Erythroblast (primary cell): ENCODE data around the gene GRIK2.
"Not testable (repeated sequence)": the region's sequence is repeated elsewhere in the genome, so short reads cannot be mapped to it uniquely, and the experiment has no call there.

ENCODE experiments used
- DNase-seq, 2 experiments: peaks; one replicate each; lab custom pipeline; 2025; lab: John Stamatoyannopoulos, UW
- GATA1 ChIP-seq: IDR thresholded peaks from 2 replicates; pipeline ENCODE4 v1.6.1; 2011; ENCODE audit warnings: low read depth, mild to moderate bottlenecking, control low read depth, low read length, moderate library complexity
- POLR2A ChIP-seq: IDR thresholded peaks from 2 replicates; pipeline ENCODE4 v1.6.1; 2011; ENCODE audit warnings: mild to moderate bottlenecking, low read length

Gene GRIK2

GRCh38 chr6:102075539-102075938 is 682.0 kb downstream of the GRIK2 start:
- DNase-seq = no peak
- TF ChIP-seq GATA1 (no peak), POLR2A (no peak)

- no peak for DNase-seq
- TF ChIP-seq POLR2A (no peak), GATA1 (no peak)
Measured at GRCh38 chr6:102085257-102085656, 691.7 kb downstream of the GRIK2 start.

GRCh38 chr6:102088160-102088559 is 694.7 kb downstream of the GRIK2 start:
- DNase-seq = not testable (repeated sequence)

- peak in 1 of 2 experiments; percentile 15 for DNase-seq
- no peak for TF ChIP-seq POLR2A
- no peak for TF ChIP-seq GATA1
Measured at GRCh38 chr6:102114402-102114801, 720.9 kb downstream of the GRIK2 start.

- no peak for DNase-seq
- TF ChIP-seq POLR2A (no peak), GATA1 (no peak)
Measured at GRCh38 chr6:102115911-102116310, 722.4 kb downstream of the GRIK2 start.

- no peak for DNase-seq
- TF ChIP-seq GATA1 (no peak), POLR2A (no peak)
Measured at GRCh38 chr6:102118034-102118433, 724.5 kb downstream of the GRIK2 start.
